Fibroblast of lung (primary cell): ENCODE data around the gene SLCO6A1.

Experiments
- EZH2 ChIP-seq: IDR thresholded peaks from 2 replicates; pipeline ENCODE4 v1.5.1; 2012; ENCODE audit warnings: low read length, control low read depth, mild to moderate bottlenecking; ENCODE audit errors: missing control alignments
- TF ChIP-seq, protein P1 (sequence below), 2 donors: IDR thresholded peaks in 1 of 2; conservative IDR thresholded peaks in 1 of 2; 1 replicate in 1 of 2; 2 replicates in 1 of 2; pipeline ENCODE4 v1.5.1; 2011 to 2012; ENCODE audit warnings: low read length in 2 of 2, control low read depth in 1 of 2, inconsistent platforms in 1 of 2, low read depth in 1 of 2, mild to moderate bottlenecking in 1 of 2

DNA sequence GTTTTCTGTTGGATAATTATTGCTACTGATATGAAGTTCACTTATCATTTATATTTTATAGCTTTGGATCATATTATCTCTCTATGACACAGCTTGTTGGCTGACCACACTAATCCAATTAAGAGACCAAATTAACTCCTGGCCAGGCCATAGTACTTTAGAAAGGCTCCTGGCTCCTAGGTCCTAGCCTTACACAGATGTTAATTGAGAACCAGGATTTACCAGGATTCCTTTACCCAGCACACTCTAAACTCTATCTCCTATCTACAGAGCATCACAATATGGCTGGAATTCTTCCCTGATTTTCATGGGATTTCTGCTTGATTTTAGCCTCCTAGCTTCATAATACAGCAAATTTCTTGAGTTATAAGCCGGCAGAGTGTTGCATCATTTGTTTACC is 80.3 kb downstream of the SLCO6A1 start:
- TF ChIP-seq, protein P1, sequence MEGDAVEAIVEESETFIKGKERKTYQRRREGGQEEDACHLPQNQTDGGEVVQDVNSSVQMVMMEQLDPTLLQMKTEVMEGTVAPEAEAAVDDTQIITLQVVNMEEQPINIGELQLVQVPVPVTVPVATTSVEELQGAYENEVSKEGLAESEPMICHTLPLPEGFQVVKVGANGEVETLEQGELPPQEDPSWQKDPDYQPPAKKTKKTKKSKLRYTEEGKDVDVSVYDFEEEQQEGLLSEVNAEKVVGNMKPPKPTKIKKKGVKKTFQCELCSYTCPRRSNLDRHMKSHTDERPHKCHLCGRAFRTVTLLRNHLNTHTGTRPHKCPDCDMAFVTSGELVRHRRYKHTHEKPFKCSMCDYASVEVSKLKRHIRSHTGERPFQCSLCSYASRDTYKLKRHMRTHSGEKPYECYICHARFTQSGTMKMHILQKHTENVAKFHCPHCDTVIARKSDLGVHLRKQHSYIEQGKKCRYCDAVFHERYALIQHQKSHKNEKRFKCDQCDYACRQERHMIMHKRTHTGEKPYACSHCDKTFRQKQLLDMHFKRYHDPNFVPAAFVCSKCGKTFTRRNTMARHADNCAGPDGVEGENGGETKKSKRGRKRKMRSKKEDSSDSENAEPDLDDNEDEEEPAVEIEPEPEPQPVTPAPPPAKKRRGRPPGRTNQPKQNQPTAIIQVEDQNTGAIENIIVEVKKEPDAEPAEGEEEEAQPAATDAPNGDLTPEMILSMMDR (conservative IDR thresholded peaks at IDR 0.05 in 1 of 2, IDR thresholded peaks at IDR 0.05 in 1 of 2; ENCODE audit: low read depth in 1 of 2, low read length in 2 of 2), result no peak
- no peak for TF ChIP-seq EZH2
